HCT116 (cell line): ENCODE data around the gene GATC. TPM values are rescaled to one million over a fixed set of nuclear protein-coding genes. Genes with fewer than 3 reads are reported as not detected.
A peak's percentile ranks its signal among the peaks of the same experiment; 100 is the strongest.

ENCODE experiments used
- ATAC-seq: fragments of 200-7000 bp; cut with Tn5 transposase; 2 replicates; pipeline ENCODE4 v1.9.1; 2020; ENCODE audit warnings: mild to moderate bottlenecking, moderate library complexity
- BruUV-seq: library from RNA; stranded (reverse); fragments of 400-500 nt; replicated peaks from 2 replicates; lab custom pipeline; 2021; lab: Mats Ljungman, UMichigan
- CTCF ChIA-PET: fragments of 300-600 bp; sonication (Branson Sonifier 250); formaldehyde crosslinking; loops from one replicate; lab custom pipeline; 2021; ENCODE audit warnings: antibody characterized with exemption; lab: Charles Lee
- POLR2A ChIA-PET: fragments of 300-600, 350-600 bp; sonication (Branson Sonifier 250); formaldehyde crosslinking; loops from one replicate; lab custom pipeline; 2021; ENCODE audit warnings: antibody characterized with exemption; lab: Charles Lee
- RAD21 ChIA-PET, 2 experiments: fragments of 300-600 bp; sonication (Branson Sonifier 250); formaldehyde crosslinking; loops; one replicate each; lab custom pipeline; 2023; ENCODE audit warnings: low total read pairs in 2 of 2; ENCODE audit not compliant: uncharacterized antibody in 2 of 2, unreplicated experiment in 2 of 2, low non-redundant PET in 1 of 2; lab: Charles Lee
- DNase-seq: peaks from one replicate; pipeline ENCODE4 v3.0.0-alpha.2; 2010; ENCODE audit warnings: low read depth, low spot score
- H2AFZ ChIP-seq: fragments of 200-600 bp; shearing (Covaris generic), sonication (generic); 2 replicates; pipeline ENCODE4 v1.6.1; 2017; ENCODE audit warnings: low read depth, mixed run types, mixed read lengths, antibody characterized with exemption, low read length; ENCODE audit not compliant: poor library complexity, severe bottlenecking
- H3K27ac ChIP-seq: 2 replicates; pipeline ENCODE4 v1.5.1; 2012; ENCODE audit warnings: low read depth, low read length
- H3K27me3 ChIP-seq: fragments of 200-600 bp; sonication (generic); 2 replicates; pipeline ENCODE4 v1.6.1; 2016; ENCODE audit warnings: mixed run types, low read length, mixed read lengths; ENCODE audit not compliant: insufficient read depth
- H3K36me3 ChIP-seq, 2 experiments: fragments of 200-500 bp in 1 of 2; fragments of 200-600 bp in 1 of 2; sonication (Bioruptor generic) in 1 of 2; sonication (generic) in 1 of 2; 2 replicates each; pipeline versions ENCODE4 v1.5.1 to v1.6.1; 2014 to 2016; ENCODE audit warnings: low read length in 2 of 2, inconsistent platforms in 1 of 2, mixed read lengths in 1 of 2, mixed run types in 1 of 2; ENCODE audit not compliant: insufficient read depth in 2 of 2, control insufficient read depth in 1 of 2
- H3K4me1 ChIP-seq, 2 experiments: fragments of 200-600 bp in 1 of 2; sonication (generic) in 1 of 2; 2 replicates each; pipeline versions ENCODE4 v1.5.1 to v1.6.1; 2012 to 2017; ENCODE audit warnings: low read length in 2 of 2, inconsistent platforms in 1 of 2, mild to moderate bottlenecking in 1 of 2, mixed read lengths in 1 of 2, mixed run types in 1 of 2, moderate library complexity in 1 of 2; ENCODE audit not compliant: insufficient read depth in 2 of 2, control insufficient read depth in 1 of 2
- H3K4me2 ChIP-seq: fragments of 200-600 bp; sonication (generic); 2 replicates; pipeline ENCODE4 v1.6.1; 2017; ENCODE audit warnings: mixed run types, low read length, mixed read lengths
- H3K4me3 ChIP-seq, 2 experiments: fragments of 200-600 bp in 1 of 2; sonication (generic) in 1 of 2; replicated peaks in 1 of 2; 2 replicates each; pipeline ENCODE4 v1.5.1; 2011 to 2016; ENCODE audit warnings: low read length in 2 of 2, control low read depth in 1 of 2, low read depth in 1 of 2, mild to moderate bottlenecking in 1 of 2, mixed read lengths in 1 of 2, mixed run types in 1 of 2
- H3K79me2 ChIP-seq: fragments of 200-600 bp; sonication (generic); 2 replicates; pipeline ENCODE4 v1.6.1; 2017; ENCODE audit warnings: mild to moderate bottlenecking, mixed run types, low read length, moderate library complexity, mixed read lengths; ENCODE audit not compliant: insufficient read depth
- H3K9ac ChIP-seq: fragments of 200-600 bp; sonication (generic); 2 replicates; pipeline ENCODE4 v1.6.1; 2016; ENCODE audit warnings: low read length, mixed read lengths
- H3K9me2 ChIP-seq: fragments of 200-600 bp; sonication (generic), shearing (Covaris generic); 2 replicates; pipeline ENCODE4 v1.6.1; 2017; ENCODE audit warnings: mixed run types, mild to moderate bottlenecking, moderate library complexity; ENCODE audit not compliant: insufficient read depth
- H3K9me3 ChIP-seq, 2 experiments: fragments of 200-500 bp in 1 of 2; fragments of 200-600 bp in 1 of 2; sonication (Bioruptor generic) in 1 of 2; sonication (generic) in 1 of 2; 2 replicates each; pipeline ENCODE4 v1.6.1; 2014 to 2017; ENCODE audit warnings: low read length in 2 of 2, mixed read lengths in 2 of 2, inconsistent platforms in 1 of 2, low read depth in 1 of 2, mild to moderate bottlenecking in 1 of 2, mixed run types in 1 of 2, moderate library complexity in 1 of 2; ENCODE audit not compliant: control insufficient read depth in 1 of 2, insufficient read depth in 1 of 2
- H4K20me1 ChIP-seq: fragments of 200-600 bp; sonication (generic), shearing (Covaris generic); 2 replicates; pipeline ENCODE4 v1.6.1; 2017; ENCODE audit warnings: mixed run types, mild to moderate bottlenecking, moderate library complexity; ENCODE audit not compliant: insufficient read depth
- CBX3 ChIP-seq: IDR thresholded peaks from 2 replicates; pipeline ENCODE4 v1.6.1; 2012; ENCODE audit warnings: low read depth
- CEBPB ChIP-seq: IDR thresholded peaks from 2 replicates; pipeline ENCODE4 v1.6.1; 2012; ENCODE audit warnings: low read depth
- CTCF ChIP-seq, 3 experiments: fragments of 200-600 bp in 1 of 3; sonication (generic) in 1 of 3; IDR thresholded peaks in 2 of 3; conservative IDR thresholded peaks in 1 of 3; 2 replicates each; pipeline ENCODE4 v1.5.1; 2012 to 2017; ENCODE audit warnings: low read depth in 2 of 3, low read length in 2 of 3, antibody characterized with exemption in 1 of 3, borderline replicate concordance in 1 of 3, control low read depth in 1 of 3, mild to moderate bottlenecking in 1 of 3, mixed read lengths in 1 of 3, mixed run types in 1 of 3, moderate library complexity in 1 of 3; ENCODE audit not compliant: insufficient read depth in 1 of 3
- ELF1 ChIP-seq: IDR thresholded peaks from 2 replicates; pipeline ENCODE4 v1.6.1; 2012; ENCODE audit warnings: low read depth, borderline replicate concordance
- EZH2 ChIP-seq: fragments of 200-600 bp; sonication (generic); IDR thresholded peaks from 2 replicates; pipeline ENCODE4 v1.6.1; 2017; ENCODE audit warnings: antibody characterized with exemption, mixed run types
- EZH2phosphoT487 ChIP-seq: fragments of 200-600 bp; IDR thresholded peaks from 2 replicates; pipeline ENCODE4 v1.6.1; 2018; ENCODE audit warnings: antibody characterized with exemption, borderline replicate concordance
- FOSL1 ChIP-seq: IDR thresholded peaks from 2 replicates; pipeline ENCODE4 v1.6.1; 2012; ENCODE audit warnings: low read depth
- JUND ChIP-seq: IDR thresholded peaks from 2 replicates; pipeline ENCODE4 v1.6.1; 2012
- POLR2A ChIP-seq: IDR thresholded peaks from 2 replicates; pipeline ENCODE4 v1.7.0; 2011; ENCODE audit warnings: borderline replicate concordance; ENCODE audit not compliant: insufficient read depth, insufficient read length; ENCODE audit errors: extremely low read depth
- RAD21 ChIP-seq: IDR thresholded peaks from 2 replicates; pipeline ENCODE4 v1.6.1; 2012; ENCODE audit warnings: low read depth, mild to moderate bottlenecking
- SIN3A ChIP-seq: IDR thresholded peaks from 2 replicates; pipeline ENCODE4 v1.6.1; 2012; ENCODE audit warnings: low read depth
- SP1 ChIP-seq: IDR thresholded peaks from 2 replicates; pipeline ENCODE4 v1.6.1; 2012; ENCODE audit warnings: low read depth
- SRF ChIP-seq: IDR thresholded peaks from 2 replicates; pipeline ENCODE4 v1.6.1; 2012; ENCODE audit warnings: low read depth
- TCF7L2 ChIP-seq: IDR thresholded peaks from 2 replicates; pipeline ENCODE4 v1.7.0; 2011; ENCODE audit warnings: borderline replicate concordance, inconsistent platforms; ENCODE audit not compliant: insufficient read depth, insufficient read length; ENCODE audit errors: extremely low read depth
- YY1 ChIP-seq: IDR thresholded peaks from 2 replicates; pipeline ENCODE4 v1.6.1; 2011; ENCODE audit warnings: low read length, low read depth, moderate library complexity, mild to moderate bottlenecking; ENCODE audit not compliant: insufficient replicate concordance; ENCODE audit errors: extremely low read depth
- intact Hi-C: fragments of 100-400 bp; cut with micrococcal nuclease; formaldehyde crosslinking; loops from 2 replicates; pipeline ENCODE4 v1.10.0; 2022
- total RNA-seq: library from RNA; stranded (reverse); gene quantifications from one replicate; pipeline ENCODE4 v1.2.1, GENCODE V29; 2021; ENCODE audit not compliant: unreplicated experiment
- TF ChIP-seq, protein P1 (sequence below): IDR thresholded peaks from 2 replicates; pipeline ENCODE4 v1.6.1; 2011; ENCODE audit warnings: mild to moderate bottlenecking, low read length, moderate library complexity; ENCODE audit not compliant: insufficient replicate concordance; ENCODE audit errors: extremely low read depth

GATC gene
- total RNA-seq, 1 experiment from 2014 or later, result 48.7 TPM

DNA sequence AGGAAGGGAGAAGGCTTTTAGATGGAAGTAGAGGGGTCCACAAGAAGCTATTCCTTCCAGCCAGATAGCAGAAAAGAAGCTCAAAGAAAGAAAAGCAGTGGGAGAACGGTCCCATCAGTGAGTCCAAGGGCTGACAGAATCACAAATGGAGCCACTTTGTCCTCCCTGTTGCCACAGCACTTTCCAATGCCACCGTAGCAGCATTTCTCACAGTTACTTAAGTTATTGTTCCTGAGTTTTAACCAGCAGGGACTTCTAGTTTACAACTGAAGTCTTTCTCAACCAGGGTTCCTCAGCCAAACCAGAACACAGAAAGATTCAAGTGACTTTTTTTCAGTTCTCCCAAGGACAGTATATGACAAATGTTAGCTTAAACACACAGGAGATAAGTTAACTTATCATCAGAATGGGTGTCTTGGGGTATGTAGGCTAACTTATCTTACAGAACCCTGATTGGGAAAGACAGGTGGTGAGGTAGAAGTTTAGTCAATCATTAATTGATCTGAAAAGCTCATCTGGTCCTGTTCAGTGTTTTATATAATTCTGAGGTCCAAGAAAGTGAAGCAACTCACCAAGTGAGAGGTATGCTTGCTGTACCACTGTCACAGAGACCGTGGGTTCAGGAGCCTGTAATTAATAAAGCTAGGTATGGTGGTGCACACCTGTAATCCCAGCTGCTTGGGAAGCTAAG, 7.0 kb downstream of the GATC start:
- no peak overlapping the region for H3K4me2 ChIP-seq
- ChIA-PET CTCF (interaction anchor here (2.2 kb wide), 1 partner anchor 14 kb away, joined by 10 read pairs; no protein-coding TSS in a partner anchor), RAD21 (no interaction called here), POLR2A (interaction anchor here (0.5 to 1.6 kb wide), 3 partner anchors 10 to 74 kb away, joined by 3 to 4 read pairs (median 3); no protein-coding TSS in a partner anchor)
- H3K9me2 ChIP-seq, result no peaks in the 10 kb centered on the region
- intact Hi-C loops, result no loop called here
- H4K20me1 ChIP-seq, result peaks cover 6% of the 10 kb centered on the region; the same call in 1 of the 2 replicates
- no peak for DNase-seq
- H2AFZ ChIP-seq, result no peak overlapping the region
- H3K27me3 ChIP-seq, result no peaks in the 10 kb centered on the region
- no peaks in the 10 kb centered on the region for H3K4me1 ChIP-seq
- peaks cover 77% of the 10 kb centered on the region for H3K79me2 ChIP-seq
- BruUV-seq, result no TSS peak
- TF ChIP-seq JUND (no peak), SIN3A (no peak), POLR2A (no peak), SRF (no peak), EZH2phosphoT487 (no peak), YY1 (no peak), SP1 (no peak), CEBPB (no peak), TCF7L2 (no peak), EZH2 (no peak)
- peaks cover 23 to 34% of the 10 kb centered on the region in 2 experiments; a peak in 3 of 4 replicates for H3K36me3 ChIP-seq
- no peak overlapping the region for H3K9ac ChIP-seq
- H3K27ac ChIP-seq, result no peak overlapping the region
- no peak overlapping the region for H3K4me3 ChIP-seq
- ATAC-seq, result no peak
- H3K9me3 ChIP-seq, result no peaks in the 10 kb centered on the region

- H3K4me3 ChIP-seq, result no peak overlapping the region
- POLR2A ChIA-PET, result interaction anchor here (0.5 kb wide), 1 partner anchor 74 kb away, joined by 3 read pairs; no protein-coding TSS in a partner anchor
- peak; percentile 88 for ATAC-seq
- H3K9ac ChIP-seq, result no peak overlapping the region
- peaks cover 6% of the 10 kb centered on the region; the same call in 1 of the 2 replicates for H4K20me1 ChIP-seq
- DNase-seq, result no peak
- RAD21 ChIA-PET, result no interaction called here
- H3K9me3 ChIP-seq, result no peaks in the 10 kb centered on the region
- CTCF ChIA-PET, result interaction anchor here (2.2 kb wide), 1 partner anchor 13 kb away, joined by 10 read pairs; no protein-coding TSS in a partner anchor
- intact Hi-C loops, result no loop called here
- TF ChIP-seq CTCF (IDR thresholded peaks at IDR 0.05 in 2 of 3, conservative IDR thresholded peaks at IDR 0.05 in 1 of 3; ENCODE audit: borderline replicate concordance in 1 of 3, insufficient read depth in 1 of 3, low read depth in 2 of 3, low read length in 2 of 3) (peak; percentile 30 to 83 (median 82); a peak in 5 of 6 replicates), POLR2A (no peak), EZH2 (no peak), CBX3 (no peak), FOSL1 (no peak), ELF1 (no peak), RAD21 (peak; percentile 52)
- TF ChIP-seq, protein P1, sequence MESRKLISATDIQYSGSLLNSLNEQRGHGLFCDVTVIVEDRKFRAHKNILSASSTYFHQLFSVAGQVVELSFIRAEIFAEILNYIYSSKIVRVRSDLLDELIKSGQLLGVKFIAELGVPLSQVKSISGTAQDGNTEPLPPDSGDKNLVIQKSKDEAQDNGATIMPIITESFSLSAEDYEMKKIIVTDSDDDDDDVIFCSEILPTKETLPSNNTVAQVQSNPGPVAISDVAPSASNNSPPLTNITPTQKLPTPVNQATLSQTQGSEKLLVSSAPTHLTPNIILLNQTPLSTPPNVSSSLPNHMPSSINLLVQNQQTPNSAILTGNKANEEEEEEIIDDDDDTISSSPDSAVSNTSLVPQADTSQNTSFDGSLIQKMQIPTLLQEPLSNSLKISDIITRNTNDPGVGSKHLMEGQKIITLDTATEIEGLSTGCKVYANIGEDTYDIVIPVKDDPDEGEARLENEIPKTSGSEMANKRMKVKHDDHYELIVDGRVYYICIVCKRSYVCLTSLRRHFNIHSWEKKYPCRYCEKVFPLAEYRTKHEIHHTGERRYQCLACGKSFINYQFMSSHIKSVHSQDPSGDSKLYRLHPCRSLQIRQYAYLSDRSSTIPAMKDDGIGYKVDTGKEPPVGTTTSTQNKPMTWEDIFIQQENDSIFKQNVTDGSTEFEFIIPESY, result no peak
- TF ChIP-seq, all 23 proteins: peak for 2
- no peaks in the 10 kb centered on the region for H3K27me3 ChIP-seq
- no peak overlapping the region for H2AFZ ChIP-seq
- no peak overlapping the region for H3K4me2 ChIP-seq
- no peak overlapping the region for H3K27ac ChIP-seq
- H3K79me2 ChIP-seq, result peaks cover 74% of the 10 kb centered on the region
- H3K36me3 ChIP-seq, result peaks cover 28 to 40% of the 10 kb centered on the region in 2 experiments
- H3K9me2 ChIP-seq, result no peaks in the 10 kb centered on the region
- BruUV-seq, result no TSS peak
- no peaks in the 10 kb centered on the region for H3K4me1 ChIP-seq
These were observed 7.7 kb downstream of the GATC start for GRCh38 chr12:120453977-120454376.
